Endothelial cell of umbilical vein (primary cell): Measurements from ENCODE around the gene SLC9A2. TPM values are rescaled to one million over a fixed set of nuclear protein-coding genes. Genes with fewer than 3 reads are reported as not detected.

Experiments
- BruUV-seq: library from RNA; stranded (reverse); fragments of 400-500 nt; replicated peaks from 2 replicates; lab custom pipeline; 2021; lab: Mats Ljungman, UMichigan
- CTCF ChIA-PET: fragments of 300-600, 350-600 bp; sonication (Branson Sonifier 250); formaldehyde crosslinking; loops from one replicate; lab custom pipeline; 2021; ENCODE audit warnings: antibody characterized with exemption, inconsistent platforms; lab: Charles Lee
- POLR2A ChIA-PET: fragments of 300-600, 350-600 bp; sonication (Branson Sonifier 250); formaldehyde crosslinking; loops from one replicate; lab custom pipeline; 2021; ENCODE audit warnings: antibody characterized with exemption, inconsistent platforms; lab: Charles Lee
- DNase-seq: peaks from one replicate; pipeline ENCODE4 v3.0.0-alpha.2; 2011; ENCODE audit warnings: low read depth, low spot score
- FAIRE-seq: peaks from 2 replicates; lab custom pipeline; 2011; peaks lifted over from hg19 to GRCh38; lab: Jason Lieb, UNC
- H2AFZ ChIP-seq: 2 replicates; pipeline ENCODE4 v1.6.0; 2012; ENCODE audit warnings: low read depth, low read length, control low read depth, inconsistent platforms
- H3K27ac ChIP-seq: 2 replicates; pipeline ENCODE4 v1.5.1; 2011; ENCODE audit warnings: low read depth, mild to moderate bottlenecking, control low read depth, low read length, moderate library complexity; ENCODE audit not compliant: insufficient read depth
- H3K27me3 ChIP-seq, 2 experiments: 2 replicates each; pipeline versions ENCODE4 v1.6.0 to v1.6.1; 2011; ENCODE audit warnings: low read length in 2 of 2, mixed read lengths in 1 of 2; ENCODE audit not compliant: control insufficient read depth in 2 of 2, insufficient read depth in 2 of 2
- H3K36me3 ChIP-seq, 2 experiments: 2 replicates in 1 of 2; 3 replicates in 1 of 2; pipeline ENCODE4 v1.5.1; 2011; ENCODE audit warnings: low read length in 2 of 2, mild to moderate bottlenecking in 1 of 2, moderate library complexity in 1 of 2; ENCODE audit not compliant: control insufficient read depth in 2 of 2, insufficient read depth in 2 of 2; ENCODE audit errors: extremely low read depth in 1 of 2
- H3K4me1 ChIP-seq: 3 replicates; pipeline ENCODE4 v1.5.1; 2011; ENCODE audit warnings: mild to moderate bottlenecking, low read length; ENCODE audit not compliant: control insufficient read depth, insufficient read depth; ENCODE audit errors: extremely low read depth
- H3K4me2 ChIP-seq: 2 replicates; pipeline ENCODE4 v1.6.1; 2011; ENCODE audit warnings: low read length, control low read depth, mixed read lengths; ENCODE audit not compliant: insufficient read depth
- H3K4me3 ChIP-seq, 3 experiments: fragments of 200-600 bp in 1 of 3; sonication (generic), shearing (Covaris generic) in 1 of 3; replicated peaks in 1 of 3; 2 replicates each; pipeline ENCODE4 v1.5.1; 2011 to 2016; ENCODE audit warnings: control low read depth in 3 of 3, low read length in 3 of 3, mild to moderate bottlenecking in 2 of 3, inconsistent platforms in 1 of 3, low read depth in 1 of 3, moderate library complexity in 1 of 3; ENCODE audit not compliant: insufficient read depth in 1 of 3
- H3K79me2 ChIP-seq: 2 replicates; pipeline ENCODE4 v1.6.0; 2012; ENCODE audit warnings: low read length, inconsistent platforms; ENCODE audit not compliant: control insufficient read depth, insufficient read depth
- H3K9ac ChIP-seq: replicated peaks from 2 replicates; pipeline ENCODE3; 2011; ENCODE audit warnings: low read length, control low read depth; ENCODE audit not compliant: insufficient read depth; ENCODE audit errors: extremely low read depth
- H3K9me1 ChIP-seq: replicated peaks from 3 replicates; pipeline ENCODE4 v1.6.0; 2011; ENCODE audit warnings: mild to moderate bottlenecking, low read length; ENCODE audit not compliant: control insufficient read depth, insufficient read depth; ENCODE audit errors: extremely low read depth
- H3K9me3 ChIP-seq: replicated peaks from 2 replicates; pipeline ENCODE4 v1.5.1; 2012; ENCODE audit warnings: low read length, inconsistent platforms; ENCODE audit not compliant: control insufficient read depth, insufficient read depth
- H4K20me1 ChIP-seq: replicated peaks from 2 replicates; pipeline ENCODE3; 2011; ENCODE audit warnings: mild to moderate bottlenecking, low read length; ENCODE audit not compliant: control insufficient read depth, insufficient read depth; ENCODE audit errors: extremely low read depth
- EZH2 ChIP-seq: IDR thresholded peaks from 2 replicates; pipeline ENCODE4 v1.6.1; 2012; ENCODE audit warnings: borderline replicate concordance, low read depth, mild to moderate bottlenecking, moderate library complexity, low read length, inconsistent platforms; ENCODE audit not compliant: severe bottlenecking
- FOS ChIP-seq: IDR thresholded peaks from 2 replicates; pipeline ENCODE4 v1.6.1; 2011; ENCODE audit warnings: mild to moderate bottlenecking, low read length, moderate library complexity, borderline replicate concordance; ENCODE audit not compliant: insufficient read depth
- GATA2 ChIP-seq: IDR thresholded peaks from 2 replicates; pipeline ENCODE4 v1.7.0; 2011; ENCODE audit warnings: low read depth, mild to moderate bottlenecking, moderate library complexity, mixed read lengths, low read length; ENCODE audit not compliant: insufficient read length, insufficient read depth
- JUN ChIP-seq: IDR thresholded peaks from 2 replicates; pipeline ENCODE4 v1.6.1; 2011; ENCODE audit warnings: borderline replicate concordance, low read depth; ENCODE audit not compliant: insufficient read length, insufficient read depth
- MYC ChIP-seq: IDR thresholded peaks from one replicate; pipeline ENCODE4 v1.6.1; 2011; ENCODE audit warnings: mild to moderate bottlenecking, low read depth, low read length
- POLR2A ChIP-seq: IDR thresholded peaks from 2 replicates; pipeline ENCODE4 v1.6.1; 2012; ENCODE audit warnings: low read depth, mild to moderate bottlenecking, control low read depth, low read length
- POLR2AphosphoS5 ChIP-seq: IDR thresholded peaks from 2 replicates; pipeline ENCODE4 v1.6.1; 2012; ENCODE audit warnings: low read depth, mild to moderate bottlenecking, control low read depth, low read length, moderate library complexity; ENCODE audit not compliant: insufficient read depth
- dilution Hi-C: fragments of 300-500 bp; cut with MboI; formaldehyde crosslinking; loops from one replicate; pipeline ENCODE4 v1.15.0; 2019; ENCODE audit warnings: low sequenced_read_pairs; ENCODE audit not compliant: extremely low pct_ligation_motif_present
- intact Hi-C: fragments of 100-400 bp; cut with micrococcal nuclease; formaldehyde crosslinking; loops from one replicate; pipeline ENCODE4 v1.10.0; 2022
- polyA plus RNA-seq, 4 experiments: library from polyadenylated mRNA; depleted of rRNA in 3 of 4; stranded (reverse) in 3 of 4; unstranded in 1 of 4; fragments of >200 nt; gene quantifications; 2 replicates each; pipeline versions ENCODE4 v1.2.1 to v1.2.3, GENCODE V29; 2011 to 2012; ENCODE audit warnings: missing spikeins in 1 of 4
- total RNA-seq: library from RNA; stranded (reverse); gene quantifications from 2 replicates; pipeline ENCODE4 v1.2.3, GENCODE V29; 2021
- TF ChIP-seq, protein P1 (sequence below), 2 donors: IDR thresholded peaks; 1 replicate in 1 of 2; 2 replicates in 1 of 2; pipeline ENCODE4 v1.5.1; 2011; ENCODE audit warnings: low read length in 2 of 2, mild to moderate bottlenecking in 2 of 2, moderate library complexity in 2 of 2, control low read depth in 1 of 2, inconsistent platforms in 1 of 2, low read depth in 1 of 2; ENCODE audit not compliant: insufficient read depth in 1 of 2; ENCODE audit errors: extremely low read depth in 1 of 2
- TF ChIP-seq, protein P2 (sequence below): IDR thresholded peaks from 2 replicates; pipeline ENCODE4 v1.6.1; 2011; ENCODE audit not compliant: insufficient read depth, insufficient read length

Gene SLC9A2
- total and polyA plus RNA-seq, 2 donors (not counting 3 experiments of a cell fraction or from before 2014, with no cell fraction given) = 0.03 TPM; not detected in 1

DNA sequence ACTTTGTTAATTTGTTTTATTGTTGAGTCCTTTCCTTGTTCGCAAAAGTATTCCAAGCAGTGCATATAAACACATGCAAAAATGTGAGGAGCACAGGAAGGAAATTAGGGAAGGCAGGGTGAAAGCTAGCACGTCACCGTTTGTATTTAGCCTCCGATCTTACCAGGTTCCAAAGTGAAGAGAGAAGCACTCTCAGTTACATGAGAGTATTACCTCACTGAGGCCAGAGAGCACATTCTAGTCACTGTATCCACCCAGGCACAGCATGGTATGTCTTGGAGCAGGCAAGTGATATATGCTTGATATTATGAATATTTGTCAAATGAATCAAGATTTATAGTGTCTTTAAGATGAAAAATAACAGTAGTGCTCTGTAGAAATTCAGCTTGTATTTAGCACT lies 135.9 kb downstream of the SLC9A2 start:
- DNase-seq = peak; percentile 16
- POLR2A ChIA-PET = no interaction called here
- BruUV-seq = no TSS peak

More for the DNA sequence above, 135.9 kb downstream of the SLC9A2 start:
- intact Hi-C loops = no loop called here
- Histone ChIP-seq H3K4me1 (peaks cover 2% of the 10 kb centered on the region), H4K20me1 (no peaks in the 10 kb centered on the region), H3K79me2 (no peaks in the 10 kb centered on the region), H3K9me3 (no peaks in the 10 kb centered on the region), H3K9me1 (no peaks in the 10 kb centered on the region), H2AFZ (no peak overlapping the region), H3K4me3 (no peak overlapping the region), H3K9ac (no peak overlapping the region), H3K4me2 (no peak overlapping the region), H3K36me3 (no peaks in the 10 kb centered on the region), H3K27ac (no peak overlapping the region), H3K27me3 (no peaks in the 10 kb centered on the region)
- no peak for FAIRE-seq
- TF ChIP-seq JUN = no peak
- TF ChIP-seq FOS = no peak
- TF ChIP-seq POLR2AphosphoS5 = no peak
- TF ChIP-seq POLR2A = no peak
- TF ChIP-seq, protein P1, sequence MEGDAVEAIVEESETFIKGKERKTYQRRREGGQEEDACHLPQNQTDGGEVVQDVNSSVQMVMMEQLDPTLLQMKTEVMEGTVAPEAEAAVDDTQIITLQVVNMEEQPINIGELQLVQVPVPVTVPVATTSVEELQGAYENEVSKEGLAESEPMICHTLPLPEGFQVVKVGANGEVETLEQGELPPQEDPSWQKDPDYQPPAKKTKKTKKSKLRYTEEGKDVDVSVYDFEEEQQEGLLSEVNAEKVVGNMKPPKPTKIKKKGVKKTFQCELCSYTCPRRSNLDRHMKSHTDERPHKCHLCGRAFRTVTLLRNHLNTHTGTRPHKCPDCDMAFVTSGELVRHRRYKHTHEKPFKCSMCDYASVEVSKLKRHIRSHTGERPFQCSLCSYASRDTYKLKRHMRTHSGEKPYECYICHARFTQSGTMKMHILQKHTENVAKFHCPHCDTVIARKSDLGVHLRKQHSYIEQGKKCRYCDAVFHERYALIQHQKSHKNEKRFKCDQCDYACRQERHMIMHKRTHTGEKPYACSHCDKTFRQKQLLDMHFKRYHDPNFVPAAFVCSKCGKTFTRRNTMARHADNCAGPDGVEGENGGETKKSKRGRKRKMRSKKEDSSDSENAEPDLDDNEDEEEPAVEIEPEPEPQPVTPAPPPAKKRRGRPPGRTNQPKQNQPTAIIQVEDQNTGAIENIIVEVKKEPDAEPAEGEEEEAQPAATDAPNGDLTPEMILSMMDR (IDR thresholded peaks at IDR 0.05; ENCODE audit: extremely low read depth in 1 of 2, insufficient read depth in 1 of 2, low read depth in 1 of 2, low read length in 2 of 2) = no peak
- TF ChIP-seq, protein P2, sequence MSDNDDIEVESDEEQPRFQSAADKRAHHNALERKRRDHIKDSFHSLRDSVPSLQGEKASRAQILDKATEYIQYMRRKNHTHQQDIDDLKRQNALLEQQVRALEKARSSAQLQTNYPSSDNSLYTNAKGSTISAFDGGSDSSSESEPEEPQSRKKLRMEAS = no peak
- TF ChIP-seq MYC = no peak
- no peak for TF ChIP-seq EZH2
- no peak for TF ChIP-seq GATA2
- CTCF ChIA-PET = interaction anchor here (1.3 to 7.0 kb wide), 4 partner anchors 9 to 50 kb away, joined by 4 to 311 read pairs (median 46); a partner anchor contains a TSS
- dilution Hi-C loops = no loop called here
